Measurements from ENCODE around the gene CACNA1D.

Gene CACNA1D

GRCh38 chr3:53801319-53801718, 306.9 kb downstream of the CACNA1D start:
- TF ChIP-seq CTCF (IDR thresholded peaks at IDR 0.05) = no peak

DNA sequence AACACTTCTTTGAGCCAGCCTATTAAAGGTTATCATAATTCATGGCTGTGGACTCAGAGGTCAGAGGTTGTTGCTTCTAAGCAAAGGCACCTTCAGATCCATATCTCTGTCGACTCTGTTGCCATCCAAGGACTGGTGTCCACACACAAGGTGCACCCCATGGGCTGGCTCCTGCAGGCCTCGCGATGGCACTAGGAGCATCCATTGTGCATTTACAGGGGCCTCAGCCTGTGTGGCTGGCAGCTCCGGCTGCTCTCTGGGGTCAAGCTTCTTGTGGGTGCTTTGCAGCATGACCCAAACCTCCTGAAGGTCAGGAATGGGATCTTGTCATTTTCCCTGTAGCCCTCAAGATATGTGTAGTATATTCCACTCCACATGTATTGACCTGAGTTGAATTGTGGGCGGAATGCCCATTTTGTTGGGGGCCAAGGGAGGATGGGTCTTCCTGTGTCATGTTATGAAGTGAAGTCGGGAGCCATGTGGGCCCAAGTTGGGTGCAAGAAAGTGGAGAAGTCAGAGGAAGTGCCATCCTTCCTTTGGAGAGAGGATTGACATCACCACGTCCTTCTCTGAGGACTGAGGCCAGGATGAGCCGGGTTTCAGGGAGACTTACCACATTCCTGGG, 308.0 kb downstream of the CACNA1D start:
- no peak for TF ChIP-seq CTCF (IDR thresholded peaks at IDR 0.05)

GRCh38 chr3:53803124-53803815, 308.9 kb downstream of the CACNA1D start:
- TF ChIP-seq CTCF (IDR thresholded peaks at IDR 0.05) = no peak

DNA sequence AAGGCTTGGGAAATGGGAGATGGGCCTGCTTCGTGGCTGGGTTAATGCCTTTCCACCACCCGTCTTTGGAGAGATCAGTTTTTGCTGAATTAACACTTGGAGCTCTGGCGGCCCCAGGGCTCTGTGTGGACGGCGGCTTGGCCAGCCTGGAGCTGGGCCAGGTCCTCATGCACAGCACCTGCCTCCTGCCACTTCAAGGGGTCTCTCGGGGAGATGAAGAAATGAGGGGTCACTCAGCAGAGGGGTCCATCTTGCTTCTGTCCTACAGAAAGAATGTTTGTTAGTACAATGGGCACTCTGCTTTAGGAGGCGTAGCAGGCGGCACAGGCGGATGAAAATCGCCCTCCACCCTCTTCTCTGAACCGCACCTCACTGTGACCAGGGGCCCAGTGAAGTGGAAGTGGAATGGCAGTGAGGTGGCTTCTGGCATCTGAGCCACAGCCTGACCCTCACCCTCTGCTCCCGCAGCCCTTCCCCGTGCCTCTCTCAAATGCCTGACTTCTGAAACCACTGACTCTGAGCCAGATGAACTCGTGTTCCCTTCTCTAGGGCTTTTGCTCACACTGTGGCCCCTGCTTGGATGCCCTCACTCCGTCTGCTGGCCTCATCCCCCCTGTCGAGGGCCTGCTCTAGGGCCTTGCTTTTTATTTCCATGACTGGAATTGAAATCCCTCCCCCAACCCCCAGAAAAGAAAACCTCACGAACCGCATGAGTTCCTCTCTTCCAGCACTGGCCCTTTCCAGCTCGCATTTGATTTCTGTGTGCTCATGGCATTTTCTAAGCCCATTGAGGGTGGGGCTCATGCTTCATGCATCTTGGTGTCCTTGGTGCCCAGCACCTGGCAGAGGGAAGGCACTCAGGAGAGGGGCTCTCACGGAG, 309.6 kb downstream of the CACNA1D start:
- TF ChIP-seq CTCF (IDR thresholded peaks at IDR 0.05) = no peak

DNA sequence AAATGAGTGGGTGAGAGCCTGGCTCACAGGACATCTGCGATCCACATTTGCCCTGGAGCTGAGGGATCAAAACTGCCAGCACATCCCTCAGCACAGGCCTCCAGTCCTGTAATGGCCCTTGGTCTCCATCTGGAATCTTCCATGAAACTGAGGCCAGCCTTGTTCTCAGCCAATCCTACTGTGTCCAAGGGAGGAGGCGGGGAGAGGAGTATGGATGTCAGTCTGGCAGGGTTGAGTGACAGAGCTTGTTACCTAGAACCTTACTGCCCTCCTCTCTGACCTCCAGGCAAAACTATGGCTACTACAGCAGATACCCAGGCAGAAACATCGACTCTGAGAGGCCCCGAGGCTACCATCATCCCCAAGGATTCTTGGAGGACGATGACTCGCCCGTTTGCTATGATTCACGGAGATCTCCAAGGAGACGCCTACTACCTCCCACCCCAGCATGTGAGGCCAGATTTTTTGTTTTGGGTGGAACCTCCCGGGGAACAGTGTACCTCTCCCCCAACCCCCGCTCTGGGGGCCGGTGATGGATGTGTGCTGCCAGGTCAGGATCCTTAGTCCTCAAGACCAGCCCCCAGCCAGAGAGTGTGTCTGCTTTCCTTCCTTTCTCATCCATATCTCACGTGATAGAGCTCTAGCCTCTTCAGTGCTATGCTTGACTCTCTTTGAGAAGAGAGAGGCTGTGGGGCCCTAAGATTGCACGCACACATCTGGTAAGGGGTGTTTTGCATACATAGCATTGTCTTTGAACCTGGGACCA, 310.5 kb downstream of the CACNA1D start:
- TF ChIP-seq CTCF (IDR thresholded peaks at IDR 0.05) = no peak

DNA sequence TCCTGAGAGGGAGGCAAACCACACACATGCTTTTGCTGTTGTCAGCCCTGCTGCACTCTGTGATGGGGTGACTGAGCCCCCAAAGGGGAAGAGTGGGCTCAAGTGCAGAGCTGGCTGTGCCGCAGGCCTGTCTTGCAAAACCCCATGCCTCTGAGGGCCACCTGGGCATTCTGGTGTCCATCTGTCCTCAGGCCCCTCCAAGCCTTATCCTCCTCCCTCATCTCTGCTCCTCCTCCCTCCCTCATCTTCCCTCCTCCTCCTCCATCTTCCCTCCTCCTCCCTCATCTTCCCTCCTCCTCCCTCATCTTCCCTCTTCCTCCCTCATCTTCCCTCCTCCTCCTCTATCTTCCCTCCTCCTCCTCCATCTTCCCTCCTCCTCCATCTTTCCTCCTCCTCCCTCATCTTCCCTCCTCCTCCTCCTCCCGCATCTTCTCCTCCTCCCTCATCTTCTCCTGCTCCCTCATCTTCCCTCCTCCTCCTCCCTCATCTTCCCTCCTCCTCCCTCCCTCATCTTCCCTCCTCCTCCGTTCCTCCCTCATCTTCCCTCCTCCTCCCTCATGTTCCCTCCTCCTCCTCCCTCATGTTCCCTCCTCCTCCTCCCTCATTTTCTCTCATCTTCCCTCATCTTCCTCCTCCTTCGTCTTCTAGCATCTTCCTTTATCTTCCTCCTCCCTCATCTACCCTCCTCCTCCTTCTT, 311.2 kb downstream of the CACNA1D start:
- TF ChIP-seq CTCF (IDR thresholded peaks at IDR 0.05) = no peak

Data from LNCAP (cell line).